Prostate gland (tissue), 2 donors: ENCODE measurements around the gene LRP4. TPM values are rescaled to one million over a fixed set of nuclear protein-coding genes. Genes with fewer than 3 reads are reported as not detected.

Experiments
- DNase-seq: peaks from one replicate; pipeline ENCODE4 v3.0.0-alpha.2; 2019; ENCODE audit warnings: low spot score
- H3K27ac ChIP-seq, 2 donors: fragments of 200-600 bp; sonication (generic); 2 replicates each; pipeline ENCODE4 v1.5.1; 2017 to 2019
- H3K27me3 ChIP-seq: fragments of 200-600 bp; sonication (generic); replicated peaks from 2 replicates; pipeline ENCODE4 v1.5.1; 2019; ENCODE audit not compliant: insufficient read depth
- H3K36me3 ChIP-seq, 2 donors: fragments of 200-600 bp; sonication (generic); 1 replicate in 1 of 2; 2 replicates in 1 of 2; pipeline versions ENCODE4 v1.5.1 to v1.8.1; 2017 to 2019
- H3K4me1 ChIP-seq: fragments of 200-600 bp; sonication (generic); replicated peaks from 2 replicates; pipeline ENCODE4 v1.5.1; 2019
- H3K4me3 ChIP-seq, 2 donors: fragments of 200-600 bp; sonication (generic); 2 replicates each; pipeline ENCODE4 v1.5.1; 2017 to 2019
- H3K9me3 ChIP-seq: fragments of 200-600 bp; sonication (generic); 2 replicates; pipeline ENCODE4 v1.5.1; 2017
- CTCF ChIP-seq, 4 experiments: fragments of 200-600 bp in 2 of 4; fragments of 450-650 bp in 2 of 4; sonication (generic) in 2 of 4; IDR thresholded peaks; 1 replicate in 3 of 4; 2 replicates in 1 of 4; pipeline ENCODE4 v1.5.1; 2016 to 2019; ENCODE audit warnings: antibody characterized with exemption in 4 of 4, mild to moderate bottlenecking in 2 of 4, moderate library complexity in 2 of 4
- POLR2A ChIP-seq: fragments of 450-650 bp; IDR thresholded peaks from one replicate; pipeline ENCODE4 v1.6.1; 2016; ENCODE audit warnings: antibody characterized with exemption, mild to moderate bottlenecking
- POLR2AphosphoS5 ChIP-seq: sonication (generic); formaldehyde crosslinking; IDR thresholded peaks from one replicate; pipeline ENCODE4 v1.6.1; 2017; ENCODE audit warnings: antibody characterized with exemption
- WGBS: methylation state at CpG from one replicate; pipeline ENCODE4 v1.1.5; 2018; 5-methylcytosine and 5-hydroxymethylcytosine counted together
- intact Hi-C: fragments of 100-400 bp; cut with DNase I; formaldehyde crosslinking; loops from one replicate; pipeline ENCODE4 v1.14.2; 2022
- total RNA-seq, 2 donors: library from RNA; depleted of rRNA; stranded (reverse); fragments of >200 nt; gene quantifications; one replicate each; pipeline ENCODE4 v1.1.0, GENCODE V29; 2016

Gene LRP4
- total RNA-seq, 2 donors from 2014 or later, result 8.6 to 10.8 TPM

DNA sequence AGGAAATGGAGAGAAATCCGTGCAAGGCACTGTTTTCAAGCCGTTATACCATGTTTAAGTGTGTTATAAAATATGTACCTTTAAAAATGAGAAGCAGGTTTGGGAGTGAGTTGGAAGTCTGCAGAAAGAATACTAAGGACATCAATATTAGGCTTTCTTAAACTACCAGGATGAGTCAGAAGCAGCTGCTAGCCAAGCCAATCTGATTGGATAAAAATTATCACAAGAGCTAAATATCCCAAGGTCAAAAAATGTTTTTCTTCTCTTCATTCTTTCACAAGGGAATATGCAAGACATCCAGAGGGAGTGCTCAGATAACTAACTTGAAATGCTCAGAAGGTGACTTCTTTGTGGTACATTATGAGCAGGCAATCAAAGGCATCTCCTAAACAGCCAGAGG lies 53.0 kb downstream of the LRP4 start:
- H3K36me3 ChIP-seq, result no peaks in the 10 kb centered on the region
- H3K27me3 ChIP-seq, result no peaks in the 10 kb centered on the region
- no peak overlapping the region for H3K27ac ChIP-seq
- no peak for DNase-seq
- no peaks in the 10 kb centered on the region for H3K4me1 ChIP-seq
- TF ChIP-seq CTCF (IDR thresholded peaks at IDR 0.05) (no peak), POLR2A (no peak), POLR2AphosphoS5 (no peak)
- H3K4me3 ChIP-seq, result no peak overlapping the region
- 74% methylated on average over 2 of the region's 2 CpGs for WGBS
- H3K9me3 ChIP-seq, result no peaks in the 10 kb centered on the region
- intact Hi-C loops, result no loop called here

DNA sequence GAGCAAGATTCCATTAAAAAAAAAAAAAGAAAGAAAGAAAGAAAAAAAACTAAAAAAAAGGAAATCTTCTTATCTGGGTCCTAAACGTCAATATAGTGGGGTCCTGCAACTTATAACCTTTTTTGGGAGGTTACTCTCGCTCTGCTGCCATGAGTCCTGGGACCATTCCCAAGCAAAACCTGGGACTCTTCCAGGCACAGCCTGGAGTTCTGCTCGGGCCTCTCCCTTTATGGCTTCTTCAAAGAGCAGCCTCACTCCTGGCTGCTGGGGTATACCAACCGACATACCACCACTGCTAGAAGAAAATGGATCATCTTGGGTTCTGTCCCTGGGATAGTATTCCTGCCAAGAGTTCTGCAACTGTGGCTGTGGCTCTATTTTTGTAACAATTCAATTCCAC lies 58.1 kb downstream of the LRP4 start:
- Histone ChIP-seq H3K4me1 (no peaks in the 10 kb centered on the region), H3K27me3 (no peaks in the 10 kb centered on the region), H3K4me3 (no peak overlapping the region), H3K27ac (no peak overlapping the region), H3K36me3 (no peaks in the 10 kb centered on the region), H3K9me3 (no peaks in the 10 kb centered on the region)
- TF ChIP-seq POLR2A, result no peak
- no peak for TF ChIP-seq POLR2AphosphoS5
- TF ChIP-seq CTCF (IDR thresholded peaks at IDR 0.05), result no peak
- intact Hi-C loops, result no loop called here
- WGBS, result 68% methylated on average over 4 of the region's 4 CpGs
- DNase-seq, result no peak

DNA sequence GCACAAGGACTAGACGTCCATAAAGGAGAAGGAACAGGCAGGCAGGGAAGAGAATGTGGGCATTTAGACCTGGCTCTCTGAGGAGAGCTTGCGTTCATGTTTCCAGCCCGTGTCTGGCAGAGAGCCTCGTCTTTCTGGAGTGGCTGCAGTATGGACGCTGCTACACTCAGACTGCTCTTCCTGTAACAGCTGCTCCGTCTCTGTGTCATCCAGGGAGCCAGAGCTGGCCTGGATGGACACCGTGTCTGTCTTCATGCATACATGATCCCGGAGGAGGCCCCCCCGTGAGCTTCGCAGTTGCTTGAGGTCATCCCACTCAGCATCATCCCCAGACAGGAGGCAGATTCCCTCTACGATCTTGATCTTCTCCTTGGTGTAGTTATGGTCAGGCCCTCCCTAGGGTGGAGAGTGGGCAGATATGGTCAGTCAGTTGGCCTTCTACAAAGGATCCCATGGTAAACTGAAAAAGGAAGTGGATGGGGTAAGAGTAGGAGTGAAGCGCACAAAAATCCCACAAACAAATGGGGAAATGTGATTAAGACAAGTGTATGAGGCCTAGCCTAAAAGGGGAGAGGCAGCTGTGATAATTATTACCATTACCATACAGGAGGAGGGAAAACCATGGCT lies 59.3 kb downstream of the LRP4 start:
- no peaks in the 10 kb centered on the region for H3K36me3 ChIP-seq
- intact Hi-C loops, result no loop called here
- no peak overlapping the region for H3K4me3 ChIP-seq
- DNase-seq, result no peak
- H3K27me3 ChIP-seq, result no peaks in the 10 kb centered on the region
- TF ChIP-seq POLR2A (no peak), CTCF (IDR thresholded peaks at IDR 0.05) (no peak), POLR2AphosphoS5 (no peak)
- H3K27ac ChIP-seq, result no peak overlapping the region
- no peaks in the 10 kb centered on the region for H3K9me3 ChIP-seq
- H3K4me1 ChIP-seq, result no peaks in the 10 kb centered on the region
- 67% methylated on average over 12 of the region's 12 CpGs for WGBS

- H3K9me3 ChIP-seq, result no peaks in the 10 kb centered on the region
- no peaks in the 10 kb centered on the region for H3K4me1 ChIP-seq
- H3K4me3 ChIP-seq, result no peak overlapping the region
- intact Hi-C loops, result no loop called here
- 77% methylated on average over 4 of the region's 4 CpGs for WGBS
- H3K27me3 ChIP-seq, result no peaks in the 10 kb centered on the region
- no peak for DNase-seq
- no peak for TF ChIP-seq POLR2A
- no peak for TF ChIP-seq POLR2AphosphoS5
- no peak for TF ChIP-seq CTCF (IDR thresholded peaks at IDR 0.05)
- no peaks in the 10 kb centered on the region for H3K36me3 ChIP-seq
- no peak overlapping the region for H3K27ac ChIP-seq
These were observed 60.7 kb downstream of the LRP4 start for GRCh38 chr11:46857666-46858065.

DNA sequence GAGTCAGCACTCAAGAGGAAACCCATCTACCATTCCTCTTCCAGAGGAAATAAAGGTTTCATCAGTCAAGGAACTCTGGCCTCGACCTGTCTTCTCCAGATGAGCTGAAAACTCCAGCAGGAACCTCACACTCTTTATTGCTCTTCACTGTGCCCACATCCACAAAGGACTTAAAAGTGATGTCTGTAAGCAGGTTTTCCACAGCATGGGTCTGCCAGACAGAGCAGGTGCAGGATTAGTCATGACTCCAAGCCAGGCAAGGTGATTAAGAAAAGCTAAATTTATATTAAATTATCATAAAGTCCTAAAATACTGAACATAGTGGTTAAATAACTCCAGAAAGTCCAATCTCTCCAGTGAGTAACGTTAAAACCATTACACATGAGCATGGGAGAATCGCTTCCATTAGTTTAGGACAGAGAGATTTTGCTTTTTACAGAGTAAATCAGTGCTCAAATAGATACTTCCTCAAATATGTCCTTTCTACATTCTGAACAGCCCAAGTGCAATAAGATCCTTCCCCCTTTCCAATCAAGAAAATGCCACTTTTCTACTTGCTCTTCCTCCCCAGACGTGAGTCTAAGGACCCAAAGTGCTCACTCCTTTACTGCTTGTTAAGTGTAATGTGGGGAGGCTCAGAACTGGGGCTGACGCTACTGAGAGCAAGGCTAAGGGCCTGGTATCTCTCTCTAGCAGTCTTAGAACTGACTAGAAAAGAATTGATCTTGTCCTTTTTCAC lies 61.6 kb downstream of the LRP4 start:
- Histone ChIP-seq H3K4me1 (no peaks in the 10 kb centered on the region), H3K4me3 (no peak overlapping the region), H3K9me3 (no peaks in the 10 kb centered on the region), H3K27ac (no peak overlapping the region), H3K36me3 (no peaks in the 10 kb centered on the region), H3K27me3 (no peaks in the 10 kb centered on the region)
- DNase-seq, result no peak
- 68% methylated on average over 5 of the region's 5 CpGs for WGBS
- TF ChIP-seq POLR2A (no peak), CTCF (IDR thresholded peaks at IDR 0.05) (no peak), POLR2AphosphoS5 (no peak)
- intact Hi-C loops, result no loop called here
